K562 (cell line): ENCODE data around the gene USHBP1. TPM values are rescaled to one million over a fixed set of nuclear protein-coding genes. Genes with fewer than 3 reads are reported as not detected.

Experiments
- ARID2 ChIP-seq: fragments of 450-650 bp; IDR thresholded peaks from 2 replicates; pipeline ENCODE4 v1.6.1; 2017; ENCODE audit warnings: antibody characterized with exemption, mild to moderate bottlenecking
- ATF7 ChIP-seq: fragments of 450-650 bp; IDR thresholded peaks from 2 replicates; pipeline ENCODE4 v1.7.1; 2014; ENCODE audit warnings: mild to moderate bottlenecking, moderate library complexity
- BCOR ChIP-seq: fragments of 450-650 bp; IDR thresholded peaks from 2 replicates; pipeline ENCODE4 v1.6.1; 2016
- CAMTA2 ChIP-seq: fragments of 250-450 bp; sonication (Bioruptor Pico); conservative IDR thresholded peaks from 2 replicates; pipeline ENCODE4 v1.5.1; 2022
- CTBP1 ChIP-seq: fragments of 450-650 bp; IDR thresholded peaks from 2 replicates; pipeline ENCODE4 v1.6.1; 2016; ENCODE audit warnings: borderline replicate concordance
- DDX20 ChIP-seq: fragments of 450-650 bp; IDR thresholded peaks from 2 replicates; pipeline ENCODE4 v1.6.1; 2016; ENCODE audit warnings: missing genetic modification characterization, low read depth, mild to moderate bottlenecking, missing compliant biosample characterization, moderate library complexity
- FOXA1 ChIP-seq: fragments of 450-650 bp; IDR thresholded peaks from 2 replicates; pipeline ENCODE4 v1.6.1; 2016; ENCODE audit warnings: mild to moderate bottlenecking, borderline replicate concordance
- FOXJ3 ChIP-seq: sonication (generic); formaldehyde crosslinking; IDR thresholded peaks from 2 replicates; pipeline ENCODE4 v1.4.0; 2020; ENCODE audit warnings: mild to moderate bottlenecking, missing genetic modification reagents
- HDAC1 ChIP-seq, 2 experiments: fragments of 450-650 bp; IDR thresholded peaks; 2 replicates each; pipeline ENCODE4 v1.6.1; 2016 to 2017; ENCODE audit warnings: inconsistent platforms in 1 of 2, mild to moderate bottlenecking in 1 of 2, moderate library complexity in 1 of 2
- KDM2B ChIP-seq: fragments of 250-450 bp; sonication (Bioruptor Pico); IDR thresholded peaks from 2 replicates; pipeline ENCODE4 v1.8.0; 2021; ENCODE audit warnings: mild to moderate bottlenecking, moderate library complexity
- KLF13 ChIP-seq: fragments of 450-650 bp; IDR thresholded peaks from 2 replicates; pipeline ENCODE4 v1.6.1; 2016; ENCODE audit warnings: missing genetic modification characterization, low read depth, mild to moderate bottlenecking, missing compliant biosample characterization, moderate library complexity, borderline replicate concordance
- MAZ ChIP-seq, 2 experiments: fragments of 450-650 bp in 1 of 2; sonication (generic) in 1 of 2; formaldehyde crosslinking; IDR thresholded peaks in 1 of 2; conservative IDR thresholded peaks in 1 of 2; 2 replicates each; pipeline versions ENCODE4 v1.4.0 to v1.5.0; 2020; ENCODE audit warnings: mild to moderate bottlenecking in 1 of 2, missing genetic modification reagents in 1 of 2
- MCM2 ChIP-seq: fragments of 450-650 bp; IDR thresholded peaks from 2 replicates; pipeline ENCODE4 v1.6.1; 2017; ENCODE audit warnings: low read depth, mild to moderate bottlenecking
- PURB ChIP-seq: sonication (generic); formaldehyde crosslinking; IDR thresholded peaks from 2 replicates; pipeline ENCODE4 v1.9.0; 2021; ENCODE audit warnings: low read depth, mild to moderate bottlenecking, missing genetic modification reagents
- SPI1 ChIP-seq: IDR thresholded peaks from 2 replicates; pipeline ENCODE4 v1.6.1; 2011; ENCODE audit warnings: low read depth, low read length, control low read depth, borderline replicate concordance
- SRSF9 ChIP-seq: fragments of 200-400 bp; formaldehyde crosslinking; IDR thresholded peaks from 2 replicates; pipeline ENCODE4 v1.6.1; 2017; ENCODE audit warnings: low read depth, low read length, borderline replicate concordance
- TARDBP ChIP-seq: fragments of 450-650 bp; IDR thresholded peaks from 2 replicates; pipeline ENCODE4 v1.6.1; 2016
- ZKSCAN8 ChIP-seq: fragments of 200-800 bp; sonication (Bioruptor generic); IDR thresholded peaks from 2 replicates; pipeline ENCODE4 v1.6.1; 2016; ENCODE audit warnings: missing genetic modification characterization, missing compliant biosample characterization
- ZNF133 ChIP-seq: fragments of 250-450 bp; sonication (Bioruptor Pico); IDR thresholded peaks from 2 replicates; pipeline ENCODE4 v1.4.0; 2020; ENCODE audit warnings: mild to moderate bottlenecking
- polyA plus RNA-seq, 8 experiments: library from polyadenylated mRNA; depleted of rRNA in 4 of 8; stranded (reverse) in 5 of 8; unstranded in 3 of 8; fragments of >200 nt; fragmentation: Nextera tagmentation in 2 of 8; fragmentation: Illumina TruSeq in 1 of 8; extraction: Ambion mirVana in 2 of 8; extraction: Trizol in 1 of 8; gene quantifications; 2 replicates each; pipeline versions ENCODE4 v1.2.1 to v1.2.3, GENCODE V29; 2011 to 2014; ENCODE audit warnings: inconsistent platforms in 1 of 8, missing spikeins in 1 of 8
- total RNA-seq, 7 experiments: library from RNA; depleted of rRNA in 6 of 7; stranded (reverse); fragments of >200 nt in 6 of 7; fragmentation: Illumina TruSeq in 2 of 7; extraction: Trizol in 2 of 7; gene quantifications; 2 replicates each; pipeline versions ENCODE4 v1.2.1 to v1.2.3, GENCODE V29; 2011 to 2021; ENCODE audit warnings: low replicate concordance in 1 of 7
- TF ChIP-seq, protein P1 (sequence below): sonication (generic); formaldehyde crosslinking; IDR thresholded peaks from 2 replicates; pipeline ENCODE4 v1.8.0; 2022; ENCODE audit warnings: mild to moderate bottlenecking, missing genetic modification reagents
- TF ChIP-seq, protein P2 (sequence below), 2 experiments: fragments of 450-650 bp; conservative IDR thresholded peaks; 2 replicates each; pipeline ENCODE4 v1.6.1; 2017; ENCODE audit warnings: mild to moderate bottlenecking in 2 of 2, moderate library complexity in 2 of 2
- TF ChIP-seq, protein P3 (sequence below): sonication (generic); formaldehyde crosslinking; IDR thresholded peaks from 2 replicates; pipeline ENCODE4 v1.8.0; 2022; ENCODE audit warnings: missing genetic modification reagents, mild to moderate bottlenecking, moderate library complexity, borderline replicate concordance
- TF ChIP-seq, protein P4 (sequence below): fragments of 250-450 bp; sonication (Bioruptor Pico); IDR thresholded peaks from 2 replicates; pipeline ENCODE4 v1.4.0; 2020

Gene USHBP1
- total and polyA plus RNA-seq, 9 of the 15 experiments (the other 6 are each of a cell fraction or from before 2014, with no cell fraction given) = 0.03 to 0.10 (median 0.05) TPM; not detected in 5

DNA sequence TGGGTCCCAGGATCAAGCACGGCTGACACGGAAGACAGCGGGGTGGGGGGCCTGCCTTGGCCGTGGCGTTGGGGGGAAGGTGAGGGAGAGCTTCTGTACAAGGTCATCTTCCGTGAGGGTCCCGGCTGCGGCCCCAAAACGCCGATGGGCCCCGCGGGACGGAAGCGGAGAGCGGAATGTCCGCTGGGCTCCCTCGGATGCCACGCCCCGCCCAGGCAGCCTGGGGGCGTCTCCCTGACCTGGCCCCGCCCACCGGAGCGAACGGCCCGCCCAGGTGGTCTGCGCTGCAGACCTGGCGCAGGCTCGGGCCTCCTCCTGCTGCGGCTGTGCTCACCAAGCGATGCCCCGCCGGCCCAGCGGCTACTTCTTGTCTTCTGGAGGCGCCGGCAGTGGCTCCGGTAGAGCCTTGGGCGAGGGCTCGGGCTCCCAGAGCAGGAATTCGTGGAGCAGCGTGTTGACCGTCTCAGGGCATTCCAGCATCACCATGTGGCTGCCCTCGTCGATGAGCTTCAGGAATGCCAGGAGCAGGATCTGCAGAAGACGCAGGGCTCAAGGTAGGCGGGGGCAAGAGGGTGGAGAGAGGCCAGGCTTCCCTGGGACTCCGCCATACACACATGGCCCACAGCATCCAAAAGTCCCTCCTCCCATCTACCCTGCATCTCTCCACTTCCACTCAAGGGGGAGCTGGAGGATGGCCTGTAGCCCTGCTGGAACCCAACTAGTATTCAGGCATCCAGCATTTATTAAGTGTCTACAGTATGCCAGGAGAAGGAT is 27.9 kb upstream of the USHBP1 start (continued):
- TF ChIP-seq, protein P1, sequence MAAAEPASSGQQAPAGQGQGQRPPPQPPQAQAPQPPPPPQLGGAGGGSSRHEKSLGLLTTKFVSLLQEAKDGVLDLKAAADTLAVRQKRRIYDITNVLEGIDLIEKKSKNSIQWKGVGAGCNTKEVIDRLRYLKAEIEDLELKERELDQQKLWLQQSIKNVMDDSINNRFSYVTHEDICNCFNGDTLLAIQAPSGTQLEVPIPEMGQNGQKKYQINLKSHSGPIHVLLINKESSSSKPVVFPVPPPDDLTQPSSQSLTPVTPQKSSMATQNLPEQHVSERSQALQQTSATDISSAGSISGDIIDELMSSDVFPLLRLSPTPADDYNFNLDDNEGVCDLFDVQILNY = no peak; the same call in 1 of the 2 replicates
- TF ChIP-seq HDAC1 (IDR thresholded peaks at IDR 0.05) (peak in 1 of 2 experiments; percentile 68; a peak in 1 of 4 replicates), FOXA1 (no peak), MAZ (CRISPR knock-in tag; conservative IDR thresholded peaks at IDR 0.05 in 1 of 2, IDR thresholded peaks at IDR 0.05 in 1 of 2) (peak; percentile 68 to 88), FOXJ3 (CRISPR knock-in tag) (no peak), CTBP1 (peak; percentile 82; the same call in 1 of the 2 replicates), ZNF133 (no peak), MCM2 (no peak), KLF13 (no peak), SPI1 (0 out of 2 replicates have a peak, but pooled peaks have one; percentile 20), ARID2 (no peak; the same call in 1 of the 2 replicates), ATF7 (peak; percentile 57; the same call in 1 of the 2 replicates), DDX20 (tag) (no peak), TARDBP (peak; percentile 60; the same call in 1 of the 2 replicates), PURB (CRISPR knock-in tag) (no peak), SRSF9 (no peak), BCOR (peak; percentile 83), CAMTA2 (no peak), KDM2B (CRISPR knock-in tag) (no peak), ZKSCAN8 (CRISPR knock-in tag) (peak; percentile 100)
- TF ChIP-seq, protein P2, sequence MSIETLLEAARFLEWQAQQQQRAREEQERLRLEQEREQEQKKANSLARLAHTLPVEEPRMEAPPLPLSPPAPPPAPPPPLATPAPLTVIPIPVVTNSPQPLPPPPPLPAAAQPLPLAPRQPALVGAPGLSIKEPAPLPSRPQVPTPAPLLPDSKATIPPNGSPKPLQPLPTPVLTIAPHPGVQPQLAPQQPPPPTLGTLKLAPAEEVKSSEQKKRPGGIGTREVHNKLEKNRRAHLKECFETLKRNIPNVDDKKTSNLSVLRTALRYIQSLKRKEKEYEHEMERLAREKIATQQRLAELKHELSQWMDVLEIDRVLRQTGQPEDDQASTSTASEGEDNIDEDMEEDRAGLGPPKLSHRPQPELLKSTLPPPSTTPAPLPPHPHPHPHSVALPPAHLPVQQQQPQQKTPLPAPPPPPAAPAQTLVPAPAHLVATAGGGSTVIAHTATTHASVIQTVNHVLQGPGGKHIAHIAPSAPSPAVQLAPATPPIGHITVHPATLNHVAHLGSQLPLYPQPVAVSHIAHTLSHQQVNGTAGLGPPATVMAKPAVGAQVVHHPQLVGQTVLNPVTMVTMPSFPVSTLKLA (conservative IDR thresholded peaks at IDR 0.05) = peak; percentile 53 to 68; a peak in 3 of 4 replicates
- TF ChIP-seq, protein P3, sequence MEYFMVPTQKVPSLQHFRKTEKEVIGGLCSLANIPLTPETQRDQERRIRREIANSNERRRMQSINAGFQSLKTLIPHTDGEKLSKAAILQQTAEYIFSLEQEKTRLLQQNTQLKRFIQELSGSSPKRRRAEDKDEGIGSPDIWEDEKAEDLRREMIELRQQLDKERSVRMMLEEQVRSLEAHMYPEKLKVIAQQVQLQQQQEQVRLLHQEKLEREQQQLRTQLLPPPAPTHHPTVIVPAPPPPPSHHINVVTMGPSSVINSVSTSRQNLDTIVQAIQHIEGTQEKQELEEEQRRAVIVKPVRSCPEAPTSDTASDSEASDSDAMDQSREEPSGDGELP (CRISPR knock-in tag) = peak; percentile 73
- TF ChIP-seq, protein P4, sequence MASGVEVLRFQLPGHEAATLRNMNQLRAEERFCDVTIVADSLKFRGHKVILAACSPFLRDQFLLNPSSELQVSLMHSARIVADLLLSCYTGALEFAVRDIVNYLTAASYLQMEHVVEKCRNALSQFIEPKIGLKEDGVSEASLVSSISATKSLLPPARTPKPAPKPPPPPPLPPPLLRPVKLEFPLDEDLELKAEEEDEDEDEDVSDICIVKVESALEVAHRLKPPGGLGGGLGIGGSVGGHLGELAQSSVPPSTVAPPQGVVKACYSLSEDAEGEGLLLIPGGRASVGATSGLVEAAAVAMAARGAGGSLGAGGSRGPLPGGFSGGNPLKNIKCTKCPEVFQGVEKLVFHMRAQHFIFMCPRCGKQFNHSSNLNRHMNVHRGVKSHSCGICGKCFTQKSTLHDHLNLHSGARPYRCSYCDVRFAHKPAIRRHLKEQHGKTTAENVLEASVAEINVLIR (CRISPR knock-in tag) = no peak
